HG02884 (cell line): ENCODE results near the gene NEB.
"Not testable (repeated sequence)": the region's sequence is repeated elsewhere in the genome, so short reads cannot be mapped to it uniquely, and the experiment has no call there.

Source experiments
- ATAC-seq: cut with Tn5 transposase; IDR thresholded peaks from one replicate; pipeline ENCODE4 v1.9.1; 2021; ENCODE audit warnings: mild to moderate bottlenecking, moderate library complexity; ENCODE audit not compliant: unreplicated experiment

Gene NEB

DNA sequence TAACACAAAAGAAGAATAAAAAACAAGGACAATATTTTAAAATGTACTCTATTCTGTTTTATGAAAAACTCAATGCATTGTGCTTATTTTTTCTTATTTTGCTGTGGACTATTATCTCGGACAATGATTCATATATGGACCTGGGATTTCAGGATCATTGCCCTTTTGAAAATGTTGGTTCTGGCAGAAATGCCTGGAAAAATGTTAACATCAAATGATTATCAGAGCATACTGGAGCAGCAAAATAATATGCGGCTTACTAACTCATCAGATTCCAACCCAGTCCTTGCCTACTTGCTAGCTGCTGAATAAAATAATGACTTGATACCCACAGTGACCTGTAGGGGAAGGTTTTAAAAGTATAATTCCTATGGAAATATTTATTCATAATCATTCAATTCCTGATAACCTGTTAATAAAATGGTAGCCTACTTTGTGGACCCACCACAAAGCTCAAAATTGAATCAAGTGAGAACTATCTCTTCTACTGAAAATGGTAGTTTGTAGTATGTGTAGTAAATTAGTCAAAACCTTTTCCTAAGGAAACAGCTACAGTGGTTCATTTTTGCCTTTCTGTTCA, 117.4 kb downstream of the NEB start:
- no peak for ATAC-seq

DNA sequence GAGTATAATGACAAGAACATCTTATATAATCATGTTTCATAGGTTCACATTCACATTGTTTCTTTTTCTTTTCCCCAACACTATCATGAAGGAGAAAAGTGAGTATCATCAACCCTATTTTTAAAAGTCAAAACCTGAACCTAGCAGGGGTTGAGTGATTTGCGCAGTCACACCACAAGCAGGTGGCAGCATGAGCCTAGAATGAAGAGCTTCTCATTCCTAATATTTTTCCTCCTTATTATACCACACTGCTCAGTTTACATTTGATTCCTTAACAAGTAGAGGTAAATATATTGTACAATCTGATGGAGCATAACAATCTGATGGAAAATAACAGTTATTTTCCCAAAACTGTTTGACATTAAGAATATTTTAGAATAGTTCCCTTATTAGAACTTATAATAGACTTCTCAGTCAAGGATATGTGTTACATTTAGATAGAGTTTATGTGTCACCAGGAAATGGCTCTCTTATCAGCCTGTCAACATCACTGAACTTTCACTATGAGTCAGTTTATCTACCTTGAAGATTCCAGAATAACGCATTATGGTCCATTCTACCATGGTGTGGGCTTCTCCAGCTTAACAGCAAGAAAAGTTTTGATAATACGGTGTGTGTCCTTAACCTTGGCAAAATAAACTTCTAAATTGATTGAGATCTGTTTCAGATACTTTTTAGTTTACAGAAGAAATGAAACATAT, 119.5 kb downstream of the NEB start:
- ATAC-seq: no peak

DNA sequence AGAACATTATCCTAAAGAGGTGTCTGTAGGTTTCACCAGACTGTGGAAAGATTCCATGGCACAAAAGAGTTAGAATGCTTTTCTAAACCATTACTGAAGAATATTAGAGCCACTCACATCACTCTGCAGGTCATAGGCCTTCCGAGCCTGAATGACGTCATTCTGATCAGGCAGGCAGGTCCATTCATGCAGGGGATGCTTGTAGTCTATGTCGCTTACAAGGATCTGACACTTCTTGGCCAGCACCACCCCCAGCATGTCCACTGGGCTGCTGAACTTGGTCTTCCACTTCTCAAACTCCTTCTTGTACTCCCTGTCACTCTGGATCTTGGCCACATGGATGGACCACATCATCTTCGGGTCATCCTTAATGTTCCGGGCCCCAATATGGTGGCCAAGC, 120.1 kb downstream of the NEB start:
- ATAC-seq: no peak

DNA sequence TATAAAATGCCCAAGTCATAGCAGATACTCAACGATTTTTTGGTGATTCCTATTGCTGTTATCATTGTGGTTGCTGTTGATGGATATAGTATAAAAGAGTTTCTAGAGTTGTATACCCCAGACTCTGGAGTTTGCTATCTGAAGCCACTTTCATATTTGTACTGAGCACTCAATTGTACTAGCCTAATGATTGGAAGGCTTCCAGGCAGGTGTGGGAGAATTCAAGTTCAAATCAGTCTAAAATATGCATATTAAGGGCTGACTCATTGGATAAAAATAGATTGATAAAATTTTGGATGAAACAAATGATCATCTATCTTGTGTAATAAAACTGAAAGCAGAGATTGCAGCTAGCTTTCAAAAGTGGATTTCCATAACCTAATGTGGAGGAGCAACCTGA, 122.9 kb downstream of the NEB start:
- ATAC-seq: no peak

DNA sequence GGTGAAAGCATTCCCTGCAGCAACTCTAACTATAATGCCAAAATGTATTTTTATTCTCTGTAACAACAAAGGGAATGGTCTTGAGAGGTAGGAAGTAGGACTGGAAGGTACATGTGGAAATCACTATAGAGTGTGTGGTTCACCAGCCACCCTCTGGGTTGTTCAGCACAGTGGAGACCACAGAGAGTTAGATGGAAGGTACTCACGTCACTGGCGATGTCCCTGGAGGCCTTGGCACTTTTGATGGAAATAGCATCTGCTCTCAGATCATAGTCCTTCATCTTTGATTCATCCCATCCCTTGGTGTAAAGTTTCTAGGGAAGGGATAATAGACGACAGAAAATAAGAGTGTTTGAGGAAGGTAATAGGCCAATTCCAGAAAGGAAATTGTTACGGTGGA, 124.0 kb downstream of the NEB start:
- no peak for ATAC-seq

DNA sequence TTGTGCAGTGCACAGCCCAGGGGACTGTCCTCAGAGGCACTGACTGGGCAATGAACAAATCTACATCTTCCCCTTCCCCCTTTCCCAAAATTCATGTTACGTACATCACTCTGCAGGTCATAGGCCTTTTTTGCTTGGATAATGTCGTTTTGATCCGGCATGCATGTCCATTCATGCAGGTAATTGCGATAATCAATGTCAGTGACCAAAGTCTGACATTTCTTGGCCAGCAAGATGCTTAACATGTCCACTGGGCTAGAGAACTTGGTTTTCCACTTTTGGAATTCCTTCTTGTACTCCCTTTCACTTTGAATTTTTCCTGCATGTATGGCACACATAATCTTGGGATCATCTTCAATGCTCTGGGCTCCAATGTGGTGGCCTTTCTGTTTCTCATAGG, 124.6 kb downstream of the NEB start:
- no peak for ATAC-seq

DNA sequence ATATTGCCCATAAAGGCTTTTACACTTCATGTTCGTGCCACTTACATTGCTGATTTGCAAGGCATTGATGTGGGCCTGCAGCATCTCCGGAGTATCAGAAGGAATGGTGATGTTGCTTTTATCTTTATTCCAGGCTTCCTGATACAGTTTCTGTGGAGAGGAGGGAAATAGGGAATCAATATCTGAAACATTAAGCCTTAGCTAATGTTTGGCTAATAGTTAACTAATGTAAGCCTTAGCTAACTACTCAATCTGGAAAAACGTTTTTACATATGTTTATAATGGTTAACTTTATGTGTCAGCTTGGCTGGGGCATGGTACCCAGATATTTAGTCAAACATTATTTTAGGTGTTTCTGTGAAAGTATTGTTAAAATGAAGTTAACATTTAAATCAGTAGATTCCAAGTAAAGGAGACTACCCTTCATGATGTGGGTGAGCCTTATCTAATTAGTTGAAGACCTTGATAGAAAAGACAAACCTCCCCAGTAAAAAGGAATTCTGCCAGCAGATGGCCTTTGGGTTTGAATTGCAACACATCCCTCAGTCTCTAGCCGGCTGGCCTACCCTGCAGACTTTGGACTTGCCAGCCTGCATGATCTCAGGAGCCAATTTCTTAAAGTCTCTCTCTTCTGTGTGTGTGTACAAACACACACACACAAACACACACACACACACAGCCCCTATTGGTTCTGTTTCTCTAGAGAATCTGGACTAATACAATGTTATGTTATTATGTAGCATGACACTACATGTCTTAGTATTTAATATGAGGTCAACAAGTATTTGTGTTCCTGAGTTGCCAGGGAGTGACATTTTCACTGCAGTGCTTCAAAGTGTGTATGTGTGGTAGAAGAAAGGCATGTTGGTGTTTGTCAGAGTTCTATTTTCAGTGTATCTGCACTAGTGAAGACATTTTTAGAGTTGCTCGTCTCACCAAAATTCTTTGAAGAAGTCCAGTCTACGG, 126.5 kb downstream of the NEB start:
- ATAC-seq: not testable (repeated sequence)

DNA sequence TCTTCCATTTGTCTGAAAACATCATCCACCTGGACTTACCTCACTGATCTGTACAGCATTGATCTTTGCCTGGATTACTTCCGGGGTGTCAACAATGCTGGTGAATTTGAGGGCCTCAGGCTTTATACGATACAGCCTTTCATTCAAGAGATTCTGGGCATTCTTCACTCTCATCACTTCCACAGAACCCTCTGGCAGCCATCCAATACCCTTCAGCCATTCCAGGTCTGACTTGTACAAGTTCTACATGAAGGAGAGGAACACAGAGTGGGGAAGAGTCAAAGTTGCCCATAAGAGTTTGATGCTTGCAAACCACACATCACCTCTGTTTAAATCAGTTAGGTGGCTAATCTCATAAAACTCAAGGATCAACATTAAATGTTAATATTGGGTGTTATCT, 130.7 kb downstream of the NEB start:
- not testable (repeated sequence) for ATAC-seq

DNA sequence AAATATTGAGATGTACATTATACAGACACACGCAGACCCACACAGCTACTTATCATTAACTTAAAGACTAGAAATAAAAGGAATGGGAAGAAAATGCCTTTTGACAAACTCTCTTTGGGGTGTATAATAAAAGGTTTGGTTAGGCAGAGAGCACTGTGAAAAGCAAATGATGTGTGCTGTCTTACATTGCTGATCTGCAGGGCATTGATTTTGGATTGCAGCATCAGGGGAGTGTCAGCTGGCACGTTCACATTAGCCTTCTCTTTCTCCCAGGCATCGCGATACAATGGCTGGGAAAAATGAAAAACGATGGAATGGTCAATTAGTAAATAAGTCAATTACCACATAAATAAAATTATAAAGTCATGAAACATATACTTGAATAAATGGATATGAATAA, 131.9 kb downstream of the NEB start:
- ATAC-seq: not testable (repeated sequence)

DNA sequence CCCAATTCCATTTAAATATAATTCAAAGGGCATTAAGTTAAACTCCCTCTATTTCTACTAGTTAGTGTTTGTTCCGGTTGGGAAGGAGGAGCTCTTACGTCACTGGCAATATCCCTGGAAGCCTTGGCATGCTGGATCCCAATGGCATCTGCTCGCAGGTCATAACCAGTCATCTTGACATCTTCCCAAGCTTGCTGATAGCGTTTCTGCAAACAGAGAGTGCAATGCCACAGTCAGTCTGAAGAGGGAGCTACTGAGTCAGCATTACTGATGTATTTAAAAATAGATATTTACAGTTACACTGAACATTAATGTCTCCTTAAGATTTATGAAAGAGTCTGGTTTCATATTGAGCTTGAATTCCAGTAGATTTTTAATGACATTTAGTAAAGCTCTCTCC, 132.5 kb downstream of the NEB start:
- not testable (repeated sequence) for ATAC-seq

DNA sequence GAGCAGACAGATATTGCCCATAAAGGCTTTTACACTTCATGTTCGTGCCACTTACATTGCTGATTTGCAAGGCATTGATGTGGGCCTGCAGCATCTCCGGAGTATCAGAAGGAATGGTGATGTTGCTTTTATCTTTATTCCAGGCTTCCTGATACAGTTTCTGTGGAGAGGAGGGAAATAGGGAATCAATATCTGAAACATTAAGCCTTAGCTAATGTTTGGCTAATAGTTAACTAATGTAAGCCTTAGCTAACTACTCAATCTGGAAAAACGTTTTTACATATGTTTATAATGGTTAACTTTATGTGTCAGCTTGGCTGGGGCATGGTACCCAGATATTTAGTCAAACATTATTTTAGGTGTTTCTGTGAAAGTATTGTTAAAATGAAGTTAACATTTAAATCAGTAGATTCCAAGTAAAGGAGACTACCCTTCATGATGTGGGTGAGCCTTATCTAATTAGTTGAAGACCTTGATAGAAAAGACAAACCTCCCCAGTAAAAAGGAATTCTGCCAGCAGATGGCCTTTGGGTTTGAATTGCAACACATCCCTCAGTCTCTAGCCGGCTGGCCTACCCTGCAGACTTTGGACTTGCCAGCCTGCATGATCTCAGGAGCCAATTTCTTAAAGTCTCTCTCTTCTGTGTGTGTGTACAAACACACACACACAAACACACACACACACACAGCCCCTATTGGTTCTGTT, 137.2 kb downstream of the NEB start:
- not testable (repeated sequence) for ATAC-seq

DNA sequence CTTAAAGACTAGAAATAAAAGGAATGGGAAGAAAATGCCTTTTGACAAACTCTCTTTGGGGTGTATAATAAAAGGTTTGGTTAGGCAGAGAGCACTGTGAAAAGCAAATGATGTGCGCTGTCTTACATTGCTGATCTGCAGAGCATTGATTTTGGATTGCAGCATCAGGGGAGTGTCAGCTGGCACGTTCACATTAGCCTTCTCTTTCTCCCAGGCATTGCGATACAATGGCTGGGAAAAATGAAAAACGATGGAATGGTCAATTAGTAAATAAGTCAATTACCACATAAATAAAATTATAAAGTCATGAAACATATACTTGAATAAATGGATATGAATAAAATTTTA, 142.4 kb downstream of the NEB start:
- ATAC-seq: not testable (repeated sequence)

DNA sequence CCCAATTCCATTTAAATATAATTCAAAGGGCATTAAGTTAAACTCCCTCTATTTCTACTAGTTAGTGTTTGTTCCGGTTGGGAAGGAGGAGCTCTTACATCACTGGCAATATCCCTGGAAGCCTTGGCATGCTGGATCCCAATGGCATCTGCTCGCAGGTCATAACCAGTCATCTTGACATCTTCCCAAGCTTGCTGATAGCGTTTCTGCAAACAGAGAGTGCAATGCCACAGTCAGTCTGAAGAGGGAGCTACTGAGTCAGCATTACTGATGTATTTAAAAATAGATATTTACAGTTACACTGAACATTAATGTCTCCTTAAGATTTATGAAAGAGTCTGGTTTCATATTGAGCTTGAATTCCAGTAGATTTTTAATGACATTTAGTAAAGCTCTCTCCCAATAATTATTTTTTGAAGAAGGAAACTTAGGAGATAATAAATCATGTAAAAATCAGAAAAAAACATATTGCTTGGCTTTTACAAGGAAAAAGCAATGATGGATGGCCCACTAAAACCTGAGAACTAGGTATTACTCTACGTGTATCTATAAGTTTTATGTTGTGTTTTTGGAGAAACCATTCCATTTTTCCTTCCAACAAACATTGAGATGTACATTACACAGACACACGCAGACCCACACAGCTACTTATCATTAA, 142.9 kb downstream of the NEB start:
- ATAC-seq: not testable (repeated sequence)

DNA sequence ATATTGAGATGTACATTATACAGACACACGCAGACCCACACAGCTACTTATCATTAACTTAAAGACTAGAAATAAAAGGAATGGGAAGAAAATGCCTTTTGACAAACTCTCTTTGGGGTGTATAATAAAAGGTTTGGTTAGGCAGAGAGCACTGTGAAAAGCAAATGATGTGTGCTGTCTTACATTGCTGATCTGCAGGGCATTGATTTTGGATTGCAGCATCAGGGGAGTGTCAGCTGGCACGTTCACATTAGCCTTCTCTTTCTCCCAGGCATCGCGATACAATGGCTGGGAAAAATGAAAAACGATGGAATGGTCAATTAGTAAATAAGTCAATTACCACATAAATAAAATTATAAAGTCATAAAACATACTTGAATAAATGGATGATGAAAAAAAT, 153.0 kb downstream of the NEB start:
- not testable (repeated sequence) for ATAC-seq

DNA sequence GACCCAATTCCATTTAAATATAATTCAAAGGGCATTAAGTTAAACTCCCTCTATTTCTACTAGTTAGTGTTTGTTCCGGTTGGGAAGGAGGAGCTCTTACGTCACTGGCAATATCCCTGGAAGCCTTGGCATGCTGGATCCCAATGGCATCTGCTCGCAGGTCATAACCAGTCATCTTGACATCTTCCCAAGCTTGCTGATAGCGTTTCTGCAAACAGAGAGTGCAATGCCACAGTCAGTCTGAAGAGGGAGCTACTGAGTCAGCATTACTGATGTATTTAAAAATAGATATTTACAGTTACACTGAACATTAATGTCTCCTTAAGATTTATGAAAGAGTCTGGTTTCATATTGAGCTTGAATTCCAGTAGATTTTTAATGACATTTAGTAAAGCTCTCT, 153.6 kb downstream of the NEB start:
- ATAC-seq: peak; percentile 50

DNA sequence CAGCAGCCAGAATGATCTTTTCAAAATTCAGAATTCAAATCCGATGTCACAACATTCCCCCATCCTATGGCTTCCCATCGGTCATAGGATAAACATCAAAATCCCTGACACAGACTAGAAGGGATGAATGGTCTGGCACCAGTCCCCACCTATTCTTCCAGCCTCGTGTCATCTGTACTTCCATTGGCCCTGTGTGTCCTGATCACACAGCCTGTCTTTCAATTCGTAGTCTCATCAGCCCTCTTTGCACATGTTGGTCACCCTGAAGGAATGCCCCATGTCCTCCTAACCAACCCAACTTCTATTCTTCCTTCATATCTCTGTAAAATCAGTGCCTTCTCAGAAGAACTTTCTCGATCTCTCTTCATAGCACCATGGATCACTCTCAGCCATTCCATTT, 157.2 kb downstream of the NEB start:
- ATAC-seq: no peak

DNA sequence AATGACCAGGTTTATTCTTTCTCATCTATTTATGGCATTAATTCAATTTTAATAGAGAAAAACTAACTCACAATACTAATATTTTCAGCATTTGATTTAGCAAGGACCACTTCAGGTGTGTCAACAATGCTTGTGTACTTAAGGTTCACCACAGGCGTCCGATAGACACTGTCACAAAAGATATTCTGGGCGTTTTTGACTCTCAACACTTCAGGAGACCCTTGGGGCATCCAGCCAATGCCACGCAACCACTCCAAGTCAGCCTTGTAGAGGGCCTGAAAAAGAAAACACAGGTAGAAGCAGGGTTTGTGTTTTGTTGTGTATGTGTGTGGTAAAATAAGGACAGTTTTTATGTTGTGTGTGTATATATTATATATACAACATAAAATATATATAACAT, 158.2 kb downstream of the NEB start:
- no peak for ATAC-seq

DNA sequence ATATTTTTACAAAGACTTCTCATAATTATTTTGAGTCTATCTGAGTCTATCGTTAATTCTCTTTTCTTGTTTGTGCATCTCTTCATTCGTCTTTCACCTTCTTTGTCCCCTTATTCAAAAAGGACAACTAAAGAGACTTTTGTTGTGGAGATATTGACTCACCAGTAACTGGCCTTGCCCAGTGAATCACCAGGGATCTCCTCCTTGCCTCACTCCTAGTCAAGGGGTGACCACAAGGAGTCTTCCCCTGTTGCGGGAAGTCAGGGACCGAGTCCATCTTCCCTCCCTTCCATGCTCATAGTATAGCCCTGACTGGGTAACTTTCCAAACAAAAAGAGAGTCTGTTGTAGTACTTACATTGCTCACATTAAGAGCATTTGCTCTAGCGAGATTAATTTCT, 158.9 kb downstream of the NEB start:
- no peak for ATAC-seq

DNA sequence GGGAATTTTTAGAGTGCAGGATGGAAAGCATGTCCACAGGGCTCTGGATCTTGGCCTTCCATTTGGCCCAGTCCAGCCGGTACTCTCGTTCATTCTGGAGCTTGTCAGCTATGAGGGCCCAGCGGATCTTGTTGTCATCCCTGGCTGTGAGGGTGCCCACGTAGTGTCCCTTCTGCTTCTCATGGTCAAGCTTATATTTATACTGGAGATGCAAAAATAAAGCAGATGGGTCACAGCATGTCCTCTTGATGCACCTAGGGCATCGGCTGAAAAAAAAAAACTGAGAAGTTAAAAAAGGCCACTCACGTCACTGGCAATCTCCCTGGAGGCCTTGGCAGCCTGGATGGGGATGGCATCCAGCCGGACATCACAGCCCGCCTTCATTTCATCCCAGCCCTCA, 164.1 kb downstream of the NEB start:
- ATAC-seq: no peak

DNA sequence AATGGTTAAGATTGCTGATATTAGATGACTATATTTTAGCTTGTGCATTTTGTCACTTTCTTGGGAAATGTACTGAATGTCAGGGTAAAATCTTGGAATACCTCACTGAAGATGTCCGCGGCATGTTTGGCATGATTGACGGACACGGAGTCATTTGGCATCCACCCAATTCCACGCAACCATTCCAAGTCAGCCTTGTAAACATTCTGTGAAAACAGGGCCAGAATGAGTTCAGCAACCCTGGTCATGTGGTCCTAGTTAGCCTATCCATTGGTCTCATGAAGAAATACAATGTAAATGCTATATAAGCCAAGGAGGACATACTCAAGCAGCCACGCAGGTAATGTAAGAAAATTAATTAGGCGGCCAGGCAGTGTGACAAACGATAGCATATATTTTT, 165.1 kb downstream of the NEB start:
- no peak for ATAC-seq

DNA sequence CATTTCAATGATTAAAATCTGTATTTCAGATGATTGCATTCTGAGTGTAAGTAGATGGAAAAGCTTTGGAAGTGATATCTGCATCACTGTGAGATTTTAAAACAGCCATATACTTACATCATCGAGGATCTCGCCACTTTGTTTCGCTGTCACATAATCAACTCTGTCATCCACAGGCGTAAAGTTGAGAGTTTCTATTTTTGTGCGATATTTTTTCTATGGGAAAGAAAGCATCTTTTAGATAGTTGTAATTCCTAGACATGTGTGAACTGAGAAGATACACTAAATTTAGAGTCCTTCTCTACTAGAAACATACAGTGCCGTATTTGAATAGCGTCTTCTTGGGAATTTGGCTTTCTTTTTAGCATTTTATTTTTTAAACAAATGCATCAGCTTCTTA, 165.8 kb downstream of the NEB start:
- ATAC-seq: no peak
